LNCAP (cell line): ENCODE measurements around the gene ZNF536.

ENCODE experiments used
- TF ChIP-seq, protein P1 (sequence below): fragments of 450-650 bp; IDR thresholded peaks from 2 replicates; pipeline ENCODE4 v1.5.1; 2017; ENCODE audit warnings: mild to moderate bottlenecking

The ZNF536 gene

GRCh38 chr19:30555075-30555790 is 183.0 kb downstream of the ZNF536 start:
- TF ChIP-seq, protein P1, sequence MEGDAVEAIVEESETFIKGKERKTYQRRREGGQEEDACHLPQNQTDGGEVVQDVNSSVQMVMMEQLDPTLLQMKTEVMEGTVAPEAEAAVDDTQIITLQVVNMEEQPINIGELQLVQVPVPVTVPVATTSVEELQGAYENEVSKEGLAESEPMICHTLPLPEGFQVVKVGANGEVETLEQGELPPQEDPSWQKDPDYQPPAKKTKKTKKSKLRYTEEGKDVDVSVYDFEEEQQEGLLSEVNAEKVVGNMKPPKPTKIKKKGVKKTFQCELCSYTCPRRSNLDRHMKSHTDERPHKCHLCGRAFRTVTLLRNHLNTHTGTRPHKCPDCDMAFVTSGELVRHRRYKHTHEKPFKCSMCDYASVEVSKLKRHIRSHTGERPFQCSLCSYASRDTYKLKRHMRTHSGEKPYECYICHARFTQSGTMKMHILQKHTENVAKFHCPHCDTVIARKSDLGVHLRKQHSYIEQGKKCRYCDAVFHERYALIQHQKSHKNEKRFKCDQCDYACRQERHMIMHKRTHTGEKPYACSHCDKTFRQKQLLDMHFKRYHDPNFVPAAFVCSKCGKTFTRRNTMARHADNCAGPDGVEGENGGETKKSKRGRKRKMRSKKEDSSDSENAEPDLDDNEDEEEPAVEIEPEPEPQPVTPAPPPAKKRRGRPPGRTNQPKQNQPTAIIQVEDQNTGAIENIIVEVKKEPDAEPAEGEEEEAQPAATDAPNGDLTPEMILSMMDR, result no peak

- TF ChIP-seq, protein P1, result no peak
Observed at GRCh38 chr19:30555791-30556110, 183.6 kb downstream of the ZNF536 start.

DNA sequence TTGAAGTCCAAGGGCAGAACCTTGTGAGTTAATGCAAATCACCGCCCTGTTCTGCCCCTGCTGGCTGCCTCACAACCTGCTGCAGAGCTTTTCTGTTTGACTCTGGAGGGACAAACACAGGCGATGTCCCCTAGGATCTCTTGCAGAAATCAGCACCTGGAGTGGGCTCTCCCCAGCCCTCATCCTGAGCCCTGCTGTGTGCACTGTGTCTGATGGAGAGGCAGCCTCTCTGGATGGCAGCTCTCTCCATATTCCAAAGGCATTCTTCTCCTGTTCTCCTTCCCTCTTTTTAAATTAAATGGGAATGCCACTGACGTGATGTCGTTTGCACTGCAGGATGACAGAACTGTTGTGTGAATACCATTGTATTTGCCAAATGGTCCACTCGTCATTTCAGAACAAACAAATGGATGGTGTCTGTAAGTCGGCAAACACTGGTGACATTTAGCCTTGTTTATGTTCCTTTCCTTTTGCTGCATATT is 184.1 kb downstream of the ZNF536 start:
- TF ChIP-seq, protein P1, result no peak

DNA sequence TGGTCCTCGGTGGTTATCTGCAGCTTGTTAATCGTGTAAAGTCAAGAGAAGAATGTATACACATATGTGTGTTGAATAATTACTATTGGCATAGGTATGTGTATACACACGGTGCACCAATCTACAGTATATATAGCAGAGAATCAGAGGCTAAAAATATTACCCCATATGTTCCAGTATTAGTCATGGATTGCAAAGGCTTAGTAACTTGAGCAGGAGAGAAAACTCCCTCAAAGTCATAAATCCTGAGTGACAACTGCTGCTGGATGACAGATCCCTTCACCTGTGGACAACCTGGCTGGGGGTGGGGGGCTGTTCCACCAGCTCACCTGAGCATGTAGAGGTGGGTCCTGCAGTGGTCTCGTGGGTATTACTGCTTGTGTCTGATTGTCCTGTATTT is 185.0 kb downstream of the ZNF536 start:
- TF ChIP-seq, protein P1, result no peak

DNA sequence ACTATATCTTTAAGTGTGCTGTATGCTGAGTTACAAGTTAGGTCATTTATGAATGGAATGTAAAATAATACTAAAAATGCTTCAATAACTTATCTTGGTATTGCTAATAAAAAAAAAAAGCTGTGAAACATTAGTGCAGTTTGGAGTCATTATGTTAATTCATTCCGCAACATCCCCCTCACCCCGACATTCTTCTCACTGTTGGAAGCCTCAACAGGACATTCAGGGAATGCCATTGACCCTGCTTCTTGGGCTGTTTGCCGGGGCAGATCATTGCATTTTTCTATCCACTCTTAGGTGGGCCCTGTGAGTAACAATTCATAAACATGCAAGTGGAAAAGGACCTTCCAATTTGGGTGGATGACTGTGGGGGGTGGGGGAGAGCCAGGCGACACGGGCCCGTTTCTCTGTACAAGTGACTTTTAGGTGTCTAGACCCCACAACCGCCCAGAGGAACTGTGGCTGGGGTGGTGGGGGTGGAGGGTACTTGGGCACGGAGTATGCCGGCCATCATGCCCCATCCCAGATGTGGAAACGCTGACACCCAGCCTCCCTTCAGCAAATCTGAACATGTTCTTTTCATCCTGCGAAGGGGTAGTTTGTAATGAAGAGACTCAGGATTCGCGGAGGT is 185.9 kb downstream of the ZNF536 start:
- TF ChIP-seq, protein P1, result no peak

- TF ChIP-seq, protein P1, result no peak
Observed at GRCh38 chr19:30558793-30559192, 186.6 kb downstream of the ZNF536 start.

- TF ChIP-seq, protein P1, result no peak
Observed at GRCh38 chr19:30559446-30559845, 187.3 kb downstream of the ZNF536 start.
